GM12891 (cell line): ENCODE measurements around the gene TLR9.

ENCODE experiments used
- DNase-seq: peaks from one replicate; pipeline ENCODE4 v3.0.0; 2011; ENCODE audit warnings: low spot score; ENCODE audit not compliant: insufficient read length
- FAIRE-seq: peaks from 2 replicates; lab custom pipeline; 2011; peaks lifted over from hg19 to GRCh38; lab: Jason Lieb, UNC
- PAX5 ChIP-seq: IDR thresholded peaks from 2 replicates; pipeline ENCODE4 v1.6.1; 2011; ENCODE audit warnings: low read length, moderate library complexity, mild to moderate bottlenecking; ENCODE audit not compliant: insufficient read depth, severe bottlenecking
- POLR2A ChIP-seq: IDR thresholded peaks from 2 replicates; pipeline ENCODE4 v1.6.1; 2011; ENCODE audit warnings: low read depth, low read length, control low read depth
- POLR2AphosphoS5 ChIP-seq: IDR thresholded peaks from 2 replicates; pipeline ENCODE4 v1.6.1; 2011; ENCODE audit warnings: low read depth, low read length, control low read depth
- POU2F2 ChIP-seq: IDR thresholded peaks from 2 replicates; pipeline ENCODE4 v1.6.1; 2011; ENCODE audit warnings: low read depth, mild to moderate bottlenecking, control low read depth, low read length, moderate library complexity
- SPI1 ChIP-seq: IDR thresholded peaks from 2 replicates; pipeline ENCODE4 v1.6.1; 2011; ENCODE audit warnings: low read depth, low read length, control low read depth
- TAF1 ChIP-seq: IDR thresholded peaks from 2 replicates; pipeline ENCODE4 v1.6.1; 2011; ENCODE audit warnings: low read depth, low read length, control low read depth

Gene TLR9

GRCh38 chr3:52248816-52249547 is 23.5 kb upstream of the TLR9 start:
- no peak for TF ChIP-seq SPI1
- TF ChIP-seq POLR2A: no peak
- TF ChIP-seq POU2F2: no peak
- TF ChIP-seq TAF1: no peak
- no peak for TF ChIP-seq PAX5
- TF ChIP-seq POLR2AphosphoS5: no peak
- FAIRE-seq: no peak
- DNase-seq: no peak

GRCh38 chr3:52248165-52248541 is 22.7 kb upstream of the TLR9 start:
- DNase-seq (no peak), FAIRE-seq (no peak)
- TF ChIP-seq POLR2AphosphoS5: no peak
- no peak for TF ChIP-seq POLR2A
- no peak for TF ChIP-seq POU2F2
- no peak for TF ChIP-seq SPI1
- no peak for TF ChIP-seq TAF1
- TF ChIP-seq PAX5: no peak

- peak; percentile 65 for TF ChIP-seq SPI1
- no peak for TF ChIP-seq PAX5
- TF ChIP-seq POLR2AphosphoS5: no peak
- TF ChIP-seq POLR2A: no peak
- TF ChIP-seq TAF1: no peak
- no peak for TF ChIP-seq POU2F2
- DNase-seq: no peak
- no peak for FAIRE-seq
Measured at GRCh38 chr3:52247409-52248164, 22.1 kb upstream of the TLR9 start.

GRCh38 chr3:52246728-52247408 is 21.4 kb upstream of the TLR9 start:
- no peak for DNase-seq
- FAIRE-seq: peak; percentile 47

GRCh38 chr3:52246264-52246620 is 20.8 kb upstream of the TLR9 start:
- FAIRE-seq: peak; percentile 55

More at GRCh38 chr3:52246728-52247408, 21.4 kb upstream of the TLR9 start:
- TF ChIP-seq PAX5: no peak
- TF ChIP-seq SPI1: no peak
- TF ChIP-seq POLR2A: no peak
- TF ChIP-seq TAF1: no peak
- TF ChIP-seq POLR2AphosphoS5: no peak
- no peak for TF ChIP-seq POU2F2

GRCh38 chr3:52245322-52246263 is 20.1 kb upstream of the TLR9 start, which contains the start of gene PPM1M:
PPM1M (plus strand) TSS chr3:52245759; CDS start chr3:52245825, 66 bp downstream.
- no peak for TF ChIP-seq POLR2AphosphoS5
- TF ChIP-seq POU2F2: no peak
- no peak for TF ChIP-seq TAF1
- 0 out of 2 replicates have a peak, but pooled peaks have one; percentile 41 for TF ChIP-seq POLR2A
- no peak for TF ChIP-seq PAX5
- no peak for TF ChIP-seq SPI1
- DNase-seq (peak; percentile 76), FAIRE-seq (peak; percentile 87)

More at GRCh38 chr3:52246264-52246620, 20.8 kb upstream of the TLR9 start:
- no peak for DNase-seq
- no peak for TF ChIP-seq POLR2AphosphoS5
- TF ChIP-seq PAX5: no peak
- no peak for TF ChIP-seq TAF1
- TF ChIP-seq SPI1: no peak
- TF ChIP-seq POU2F2: no peak
- TF ChIP-seq POLR2A: no peak

GRCh38 chr3:52243791-52244628 is 18.6 kb upstream of the TLR9 start:
- DNase-seq (peak; percentile 61), FAIRE-seq (peak; percentile 76)
- peak; percentile 50 for TF ChIP-seq PAX5
- peak; percentile 92 for TF ChIP-seq SPI1
- no peak for TF ChIP-seq TAF1
- TF ChIP-seq POLR2A: no peak
- TF ChIP-seq POLR2AphosphoS5: no peak
- TF ChIP-seq POU2F2: no peak

- no peak for TF ChIP-seq PAX5
- TF ChIP-seq TAF1: no peak
- DNase-seq: no peak
- no peak for FAIRE-seq
Measured at GRCh38 chr3:52242039-52242438, 16.6 kb upstream of the TLR9 start.
